HG02973 (cell line): Measurements from ENCODE around the gene EPC1.
"Not testable (repeated sequence)": the region's sequence is repeated elsewhere in the genome, so short reads cannot be mapped to it uniquely, and the experiment has no call there.

Experiments
- ATAC-seq: cut with Tn5 transposase; IDR thresholded peaks from one replicate; pipeline ENCODE4 v1.9.1; 2021; ENCODE audit warnings: moderate library complexity; ENCODE audit not compliant: unreplicated experiment

EPC1 gene

DNA sequence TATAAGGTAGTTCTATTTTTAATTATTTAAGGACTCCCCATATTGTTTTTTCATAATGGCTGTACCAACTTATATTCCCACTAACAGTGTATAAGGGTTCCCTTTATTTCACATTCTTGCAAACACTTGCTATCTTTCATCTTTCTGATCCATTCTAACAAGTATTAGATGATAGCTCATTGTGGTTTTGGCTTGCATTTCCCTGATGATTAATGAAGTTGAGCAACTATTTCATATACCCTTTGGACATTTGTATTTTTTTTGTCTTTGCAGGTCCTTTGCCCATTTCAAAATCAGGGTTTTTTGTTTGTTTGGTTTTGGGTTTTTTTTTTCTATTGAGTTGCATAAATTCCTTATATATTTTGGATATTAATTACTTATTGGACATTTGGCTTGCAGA lies 107.2 kb downstream of the EPC1 start:
- ATAC-seq: no peak

DNA sequence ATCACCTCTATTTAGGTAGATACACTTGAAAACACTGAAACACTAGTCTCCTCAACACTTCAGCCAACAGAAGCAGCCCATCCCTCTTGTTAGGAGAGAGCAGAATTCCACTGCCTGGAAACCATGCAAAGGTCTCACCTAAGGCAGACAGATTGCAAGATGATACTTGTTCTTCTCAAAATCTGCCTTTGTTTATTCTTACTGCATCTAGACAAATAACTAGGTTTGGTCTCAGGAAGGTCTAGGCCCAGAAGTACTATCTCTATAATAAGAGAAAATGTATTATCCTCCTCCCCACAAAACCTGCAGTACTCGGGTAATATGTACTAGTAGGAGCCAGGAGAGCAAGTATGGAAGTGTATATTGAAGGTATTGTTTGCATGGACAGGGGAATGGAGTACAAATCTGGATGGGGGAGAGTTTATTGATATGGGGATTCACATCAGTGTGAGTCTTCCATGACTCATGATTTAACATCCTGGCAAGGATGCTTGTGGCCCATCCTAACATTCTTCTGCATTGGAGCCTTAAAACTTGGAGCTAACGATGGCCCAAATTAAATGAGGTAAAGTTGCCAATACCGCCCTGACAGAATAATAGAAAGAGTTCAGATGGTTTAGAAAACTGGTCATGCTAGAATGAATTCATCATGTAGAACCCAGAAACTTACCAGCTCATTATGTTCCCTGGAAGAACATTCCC lies 109.2 kb downstream of the EPC1 start:
- no peak for ATAC-seq

DNA sequence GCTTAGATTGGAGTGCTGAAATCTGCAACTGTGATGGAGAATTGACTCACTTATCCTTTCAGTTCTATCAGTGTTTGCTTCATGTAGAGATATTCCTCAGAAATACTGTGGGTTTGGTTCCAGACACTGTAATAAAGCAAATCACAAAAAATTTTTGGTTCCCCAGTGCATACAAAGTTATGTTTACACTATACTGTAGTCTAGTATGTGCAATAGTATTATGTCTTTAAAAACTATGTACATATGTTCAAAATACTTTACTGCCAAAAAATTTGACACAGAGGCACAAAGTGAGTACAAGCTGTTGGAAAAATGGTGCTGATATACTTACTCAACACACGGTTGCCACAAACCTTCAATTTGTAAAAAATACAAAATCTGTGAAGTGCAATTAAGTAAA lies 112.5 kb downstream of the EPC1 start:
- ATAC-seq: no peak

DNA sequence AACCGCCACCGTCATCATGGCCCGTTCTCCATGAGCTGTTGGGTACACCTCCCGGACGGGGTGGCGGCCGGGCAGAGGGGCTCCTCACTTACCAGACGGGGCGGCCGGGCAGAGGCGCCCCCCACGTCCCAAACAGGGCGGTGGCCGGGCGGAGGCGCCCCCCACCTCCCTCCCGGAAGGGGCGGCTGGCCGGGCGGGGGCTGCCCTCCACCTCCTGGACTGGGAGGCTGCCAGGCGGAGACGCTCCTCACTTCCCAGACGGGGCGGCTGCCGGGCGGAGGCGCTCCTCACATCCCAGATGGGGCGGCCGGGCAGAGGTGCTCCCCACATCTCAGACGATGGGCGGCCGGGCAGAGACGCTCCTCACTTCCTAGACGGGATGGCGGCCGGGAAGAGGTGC lies 113.6 kb downstream of the EPC1 start:
- ATAC-seq: not testable (repeated sequence)

DNA sequence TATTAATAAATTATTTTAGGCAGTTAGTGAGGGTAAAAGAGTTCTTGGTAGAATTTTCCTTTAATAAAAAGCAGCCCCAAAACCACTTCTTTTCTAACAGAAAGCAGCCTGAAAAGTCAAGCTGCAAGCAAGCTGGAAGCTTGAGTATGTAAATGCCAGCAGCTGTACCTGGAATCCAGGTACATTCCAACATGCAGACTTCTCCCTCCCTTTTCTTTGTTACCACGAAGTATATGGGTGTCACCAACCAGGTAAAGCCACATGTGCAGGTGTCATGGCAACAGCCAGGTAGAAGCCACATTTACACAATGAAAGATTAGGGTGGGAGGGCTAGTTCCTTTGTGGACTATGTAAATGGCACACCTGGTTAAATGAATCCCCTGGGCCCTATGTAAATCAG lies 114.6 kb downstream of the EPC1 start:
- ATAC-seq: no peak

DNA sequence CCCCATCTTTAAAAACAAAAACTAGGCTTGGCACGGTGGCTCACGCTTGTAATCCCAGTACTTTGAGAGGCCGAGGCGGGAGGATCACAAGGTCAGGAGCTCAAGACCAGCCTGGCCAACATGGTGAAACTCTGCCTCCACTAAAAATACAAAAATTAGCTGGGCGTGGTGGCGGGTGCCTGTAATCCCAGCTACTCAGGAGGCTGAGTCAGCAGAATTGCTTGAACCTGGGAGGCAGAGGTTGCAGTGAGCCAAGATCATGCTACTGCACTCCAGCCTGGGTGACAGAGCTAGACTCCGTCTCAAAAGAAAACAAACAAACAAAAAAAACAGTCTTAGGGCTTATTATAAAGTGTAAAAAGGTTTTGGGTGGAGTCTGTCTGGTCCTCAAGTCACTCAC lies 117.2 kb downstream of the EPC1 start:
- not testable (repeated sequence) for ATAC-seq

DNA sequence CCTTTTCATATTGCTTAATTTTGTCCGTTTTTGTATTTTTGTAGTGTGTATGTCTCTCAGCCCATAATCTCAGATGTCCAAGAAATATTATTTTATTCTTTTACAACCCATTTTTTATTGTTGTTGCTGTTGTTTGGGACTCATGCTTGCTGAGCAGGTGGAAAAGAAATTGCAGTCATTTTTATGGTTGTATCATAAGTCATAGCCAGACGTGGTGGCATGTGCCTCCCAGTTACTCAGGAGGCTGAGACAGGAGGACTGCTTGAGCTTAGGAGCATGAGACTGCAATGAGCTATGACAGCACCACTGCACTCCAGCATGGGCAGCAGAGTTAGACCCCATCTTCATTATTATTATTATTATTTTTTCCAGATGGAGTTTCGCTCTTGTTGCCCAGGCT lies 117.8 kb downstream of the EPC1 start:
- no peak for ATAC-seq

DNA sequence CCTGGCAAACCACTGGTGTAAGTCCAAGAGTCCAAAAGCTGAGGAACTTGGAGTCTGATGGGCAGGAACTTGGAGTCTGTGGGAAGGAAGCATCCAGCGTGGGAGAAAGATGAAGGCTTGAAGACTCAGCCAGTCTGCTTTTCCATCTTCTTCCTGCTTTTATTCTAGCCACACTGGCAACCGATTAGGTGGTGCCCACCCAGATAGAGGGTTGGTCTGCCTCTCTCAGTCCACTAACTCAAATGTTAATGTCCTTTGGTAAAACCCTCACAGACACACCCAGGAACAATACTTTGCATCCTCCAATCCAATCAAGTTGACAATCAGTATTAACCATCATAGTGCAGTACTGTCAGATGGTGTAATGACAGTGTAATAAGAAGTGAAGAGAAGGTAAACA lies 119.2 kb downstream of the EPC1 start:
- no peak for ATAC-seq

DNA sequence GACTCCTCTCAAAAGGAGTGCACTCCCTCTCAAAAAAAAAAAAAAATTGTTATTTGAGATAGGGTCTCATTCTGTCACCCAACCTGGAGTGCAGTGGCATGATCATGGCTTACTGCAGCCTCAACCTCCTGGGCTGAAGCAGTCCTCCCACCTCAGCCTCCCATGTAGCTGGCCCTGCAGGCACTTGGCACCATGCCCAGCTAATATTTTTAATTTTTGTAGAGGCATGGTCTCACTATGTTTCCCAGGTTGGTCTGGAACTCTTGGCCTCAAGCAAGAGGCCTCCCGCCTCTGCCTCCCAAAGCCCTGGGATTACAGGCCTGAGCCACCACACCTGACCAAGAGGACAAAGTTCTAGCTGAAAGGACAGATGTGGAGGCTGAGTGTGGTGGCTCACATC lies 120.3 kb downstream of the EPC1 start:
- ATAC-seq: no peak

DNA sequence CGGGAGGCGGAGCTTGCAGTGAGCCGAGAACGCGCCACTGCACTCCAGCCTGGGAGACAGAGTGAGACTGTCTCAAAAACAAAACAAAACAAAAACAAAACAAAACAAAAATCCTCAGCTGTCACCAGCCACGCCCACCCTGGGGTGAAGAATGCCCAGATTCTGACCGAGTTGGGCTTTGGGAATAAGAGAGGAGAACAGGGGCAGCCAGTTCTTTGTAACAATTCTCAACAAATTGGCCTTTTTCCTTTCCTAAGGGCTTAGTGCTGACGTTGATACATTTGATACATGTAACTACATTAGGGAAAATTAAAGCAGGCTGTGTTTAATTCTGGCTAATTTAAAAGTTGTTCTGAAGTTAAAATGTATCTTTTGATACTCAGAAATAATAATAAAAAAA lies 121.0 kb downstream of the EPC1 start:
- ATAC-seq: no peak

DNA sequence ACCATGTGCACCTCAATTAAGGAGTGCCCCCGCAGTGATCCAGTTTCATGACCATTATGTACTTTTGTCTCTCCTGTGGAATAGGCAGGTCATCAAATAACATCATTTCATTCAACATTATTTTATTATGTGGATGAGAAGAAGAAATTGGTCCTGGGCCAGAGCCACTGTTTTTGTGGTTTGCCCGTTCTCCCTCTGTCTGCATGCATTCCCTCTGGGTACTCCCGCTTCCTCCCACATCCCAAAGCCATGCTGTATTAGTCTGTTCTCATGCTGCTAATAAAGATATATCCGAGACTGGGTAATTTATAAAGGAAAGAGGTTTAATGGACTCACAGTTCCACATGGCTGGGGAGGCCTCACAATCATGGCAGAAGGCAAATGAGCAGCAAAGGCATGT lies 124.6 kb downstream of the EPC1 start:
- not testable (repeated sequence) for ATAC-seq

DNA sequence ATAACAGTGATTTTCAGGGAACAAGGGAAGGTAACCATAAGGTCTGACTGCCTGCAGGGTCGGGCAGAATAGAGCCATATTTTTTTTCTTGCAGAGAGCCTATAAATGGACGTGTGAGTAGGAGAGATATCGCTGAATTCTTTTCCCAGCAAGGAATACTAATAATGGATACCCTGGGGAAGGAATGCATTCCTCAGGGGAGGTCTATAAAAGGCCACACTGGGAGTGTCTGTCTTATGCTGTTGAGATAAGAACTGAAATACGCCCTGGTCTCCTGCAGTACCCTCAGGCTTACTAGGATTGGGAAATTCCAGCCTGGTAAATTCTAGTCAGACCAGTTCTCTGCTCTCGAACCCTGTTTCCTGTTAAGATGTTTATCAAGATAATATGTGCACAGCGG lies 127.8 kb downstream of the EPC1 start:
- ATAC-seq: not testable (repeated sequence)

DNA sequence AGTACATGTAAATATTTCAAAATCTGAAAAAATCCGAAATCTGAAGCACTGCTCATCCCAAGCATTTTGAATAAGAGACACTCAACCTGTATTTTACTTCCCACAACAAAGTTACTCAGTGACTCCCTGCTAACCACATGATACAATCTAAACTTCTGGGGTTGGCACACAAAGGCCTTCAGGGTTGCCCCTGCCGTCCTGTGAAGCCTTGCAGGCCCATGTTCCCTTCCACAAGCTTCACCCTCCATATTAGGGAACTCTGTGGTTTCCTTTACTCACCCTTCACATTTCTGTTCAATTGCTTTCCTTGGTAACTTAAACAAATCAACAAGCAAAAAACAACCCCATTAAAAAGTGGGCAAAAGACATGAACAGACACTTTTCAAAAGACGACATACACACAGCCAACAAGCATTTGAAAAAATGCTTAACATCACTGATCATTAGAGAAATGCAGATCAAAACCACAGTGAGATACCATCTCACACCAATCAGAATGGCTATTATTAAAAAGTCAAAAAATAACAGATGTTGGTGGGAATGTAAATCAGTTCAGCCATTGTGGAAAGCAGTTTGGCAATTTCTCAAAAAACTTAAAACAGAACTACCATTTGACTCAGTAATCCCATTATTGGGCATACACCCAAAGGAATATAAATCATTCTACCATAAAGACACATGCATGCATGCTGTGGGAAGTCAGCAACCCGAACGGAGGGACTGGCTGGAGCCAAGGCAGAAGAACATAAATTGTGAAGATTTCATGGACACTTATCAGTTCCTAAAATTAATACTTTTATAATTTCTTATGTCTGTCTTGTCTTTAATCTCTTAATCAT lies 128.5 kb downstream of the EPC1 start:
- ATAC-seq: not testable (repeated sequence)
